Left lung (tissue), 10 donors: ENCODE results near the gene DGCR8. TPM values are rescaled to one million over a fixed set of nuclear protein-coding genes. Genes with fewer than 3 reads are reported as not detected.

Source experiments
- ATAC-seq: fragments of 200-7000 bp; cut with Tn5 transposase; one replicate; pipeline ENCODE4 v1.9.1; 2020; ENCODE audit warnings: moderate library complexity
- DNase-seq, 4 donors: peaks; one replicate each; pipeline ENCODE4 v3.0.0-alpha.2; 2013 to 2020
- H3K27ac ChIP-seq, 2 donors: fragments of 200-600 bp; sonication (generic) in 1 of 2; one replicate each; pipeline versions ENCODE4 v1.5.0 to v1.8.0; 2020 to 2021
- H3K27me3 ChIP-seq, 2 donors: fragments of 200-600 bp; sonication (generic) in 1 of 2; one replicate each; pipeline versions ENCODE4 v1.5.0 to v1.8.0; 2020 to 2021
- H3K36me3 ChIP-seq, 2 donors: fragments of 200-600 bp; sonication (generic) in 1 of 2; one replicate each; pipeline versions ENCODE4 v1.5.0 to v1.8.0; 2020 to 2021
- H3K4me1 ChIP-seq, 2 donors: fragments of 200-600 bp; one replicate each; pipeline ENCODE4 v1.8.0; 2021
- H3K4me3 ChIP-seq, 2 donors: fragments of 200-600 bp; sonication (generic) in 1 of 2; one replicate each; pipeline versions ENCODE4 v1.5.0 to v1.8.0; 2020 to 2021; ENCODE audit warnings: mild to moderate bottlenecking in 1 of 2
- H3K9me3 ChIP-seq, 2 donors: fragments of 200-600 bp; sonication (generic) in 1 of 2; one replicate each; pipeline versions ENCODE4 v1.5.0 to v1.8.0; 2020 to 2021
- CTCF ChIP-seq, 2 donors: fragments of 200-600 bp; sonication (generic) in 1 of 2; IDR thresholded peaks; one replicate each; pipeline versions ENCODE4 v1.5.0 to v1.8.0; 2021; ENCODE audit warnings: antibody characterized with exemption in 2 of 2
- intact Hi-C, 2 donors: fragments of 100-400 bp; cut with DNase I; formaldehyde crosslinking; loops; one replicate each; pipeline versions ENCODE4 v1.11.2 to v1.14.2; 2022
- polyA plus RNA-seq, 6 donors: library from polyadenylated mRNA; unstranded; fragments of 120-200 nt; gene quantifications; one replicate each; pipeline ENCODE4 v1.2.1, GENCODE V29; 2013; ENCODE audit not compliant: insufficient read length in 6 of 6
- total RNA-seq, 2 donors: library from RNA; stranded (reverse); fragmentation: NEBNext Ultra II Directional; extraction: Animal tissue kit (Norgen Biotek cat#: 25700); gene quantifications; one replicate each; pipeline ENCODE4 v1.2.1, GENCODE V29; 2021
- donor health status: DM: no; HTN: yes; CAD: no.
- donor health status: DM: no; HTN: no; CAD: no.

The DGCR8 gene
- total and polyA plus RNA-seq, 8 donors, result 28.9 to 63.2 (median 44.5) TPM

DNA sequence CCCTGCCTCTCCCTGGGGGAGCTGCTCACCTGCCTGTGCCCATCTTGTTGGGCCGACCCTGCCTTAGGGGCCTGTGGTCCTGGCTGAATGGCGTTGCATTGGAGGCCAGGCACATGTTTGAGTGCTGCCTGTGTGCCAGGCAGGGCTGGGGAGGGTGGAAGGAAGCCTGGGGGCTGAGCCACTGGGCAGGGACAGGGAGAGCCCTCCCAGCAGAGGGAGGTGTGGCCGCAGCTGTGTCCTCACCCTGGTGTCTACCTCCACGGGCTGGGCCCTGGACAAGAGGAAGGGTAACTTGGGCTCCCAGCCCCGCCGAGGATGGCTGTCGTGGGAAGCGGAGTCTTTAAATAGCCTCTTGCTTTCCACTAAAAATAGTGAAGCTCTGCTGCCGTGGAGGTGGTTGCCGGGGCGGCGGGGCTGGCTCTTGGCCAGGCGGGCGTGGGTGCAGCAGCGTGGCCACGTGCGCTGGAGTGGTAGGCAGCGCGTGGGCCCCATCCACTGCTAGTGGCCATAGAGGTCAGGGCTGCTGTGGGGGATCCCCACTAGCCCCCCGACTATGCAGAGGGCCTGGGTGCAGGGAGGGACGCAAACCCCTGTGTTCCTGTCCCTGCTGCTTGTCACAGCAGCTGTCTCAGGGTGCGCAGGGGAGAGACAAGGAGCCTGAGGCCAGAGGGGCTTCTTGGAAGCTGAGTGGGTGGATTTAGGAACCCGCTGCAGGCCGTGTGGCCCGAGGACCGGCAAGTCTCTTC lies 57.8 kb downstream of the DGCR8 start:
- Histone ChIP-seq H3K9me3 (no peaks in the 10 kb centered on the region), H3K4me3 (no peak overlapping the region), H3K36me3 (peaks cover 0 to 30% of the 10 kb centered on the region in 2 donors), H3K27ac (no peak overlapping the region), H3K4me1 (peaks cover 12 to 41% of the 10 kb centered on the region in 2 donors), H3K27me3 (no peaks in the 10 kb centered on the region)
- no peak for ATAC-seq
- TF ChIP-seq CTCF (IDR thresholded peaks at IDR 0.05), result no peak
- no peak for DNase-seq
- intact Hi-C loops, result no loop called here

GRCh38 chr22:20138417-20138738 lies 58.3 kb downstream of the DGCR8 start:
- Histone ChIP-seq H3K4me3 (no peak overlapping the region), H3K4me1 (peaks cover 10 to 36% of the 10 kb centered on the region in 2 donors), H3K27me3 (no peaks in the 10 kb centered on the region), H3K27ac (no peak overlapping the region), H3K9me3 (no peaks in the 10 kb centered on the region), H3K36me3 (peaks cover 0 to 36% of the 10 kb centered on the region in 2 donors)
- ATAC-seq, result peak; percentile 13
- intact Hi-C loops, result no loop called here
- no peak for DNase-seq
- no peak for TF ChIP-seq CTCF (IDR thresholded peaks at IDR 0.05)

DNA sequence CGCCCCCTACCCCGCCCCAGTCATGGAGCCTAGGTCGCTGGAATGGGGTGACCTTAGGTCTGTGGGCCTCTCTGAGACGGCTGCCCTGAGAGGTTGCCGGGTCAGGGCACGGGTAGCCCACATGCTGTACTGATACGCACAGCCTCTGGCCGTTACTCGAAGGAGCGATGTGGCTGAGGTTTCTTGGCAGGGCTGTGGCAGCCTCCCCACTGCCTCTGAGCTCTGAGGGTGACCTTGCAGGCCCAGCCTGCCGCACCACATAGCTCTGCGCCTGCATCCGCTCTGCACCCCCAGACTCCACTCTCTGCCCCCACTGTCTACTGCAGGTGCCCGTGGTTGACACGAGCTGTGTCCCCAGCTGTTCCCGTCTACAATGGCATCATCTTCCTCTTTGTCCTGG lies 58.8 kb downstream of the DGCR8 start:
- Histone ChIP-seq H3K36me3 (peaks cover 0 to 41% of the 10 kb centered on the region in 2 donors), H3K9me3 (no peaks in the 10 kb centered on the region), H3K4me3 (no peak overlapping the region), H3K4me1 (peaks cover 10 to 32% of the 10 kb centered on the region in 2 donors), H3K27ac (no peak overlapping the region), H3K27me3 (no peaks in the 10 kb centered on the region)
- no peak for ATAC-seq
- TF ChIP-seq CTCF (IDR thresholded peaks at IDR 0.05), result no peak
- intact Hi-C loops, result no loop called here
- peak in 1 of 4 donors; percentile 56 for DNase-seq

- Histone ChIP-seq H3K4me1 (peaks cover 10 to 26% of the 10 kb centered on the region in 2 donors), H3K9me3 (no peaks in the 10 kb centered on the region), H3K27me3 (no peaks in the 10 kb centered on the region), H3K36me3 (peaks cover 0 to 45% of the 10 kb centered on the region in 2 donors), H3K4me3 (no peak overlapping the region), H3K27ac (no peak overlapping the region)
- DNase-seq (peak in 1 of 4 donors; percentile 76), ATAC-seq (no peak)
- TF ChIP-seq CTCF (IDR thresholded peaks at IDR 0.05), result no peak
- intact Hi-C loops, result no loop called here
These were observed 59.5 kb downstream of the DGCR8 start for GRCh38 chr22:20139391-20140106.

GRCh38 chr22:20140107-20140445 lies 60.0 kb downstream of the DGCR8 start:
- Histone ChIP-seq H3K9me3 (no peaks in the 10 kb centered on the region), H3K27me3 (no peaks in the 10 kb centered on the region), H3K27ac (no peak overlapping the region), H3K4me3 (no peak overlapping the region), H3K36me3 (peaks cover 0 to 50% of the 10 kb centered on the region in 2 donors), H3K4me1 (peaks cover 10 to 22% of the 10 kb centered on the region in 2 donors)
- intact Hi-C loops, result no loop called here
- ATAC-seq (no peak), DNase-seq (no peak)
- no peak for TF ChIP-seq CTCF (IDR thresholded peaks at IDR 0.05)
